Neutrophil (primary cell): ENCODE data around the gene GTF2IRD1.
"Not testable (repeated sequence)": the region's sequence is repeated elsewhere in the genome, so short reads cannot be mapped to it uniquely, and the experiment has no call there.

ENCODE experiments used
- H3K27ac ChIP-seq: fragments of 200-600 bp; sonication (generic); 2 replicates; pipeline ENCODE4 v1.5.1; 2016; ENCODE audit warnings: mild to moderate bottlenecking, moderate library complexity
- H3K27me3 ChIP-seq: fragments of 200-600 bp; sonication (generic); 2 replicates; pipeline ENCODE4 v1.6.0; 2016; ENCODE audit warnings: mild to moderate bottlenecking
- H3K36me3 ChIP-seq: fragments of 200-600 bp; sonication (generic); 2 replicates; pipeline ENCODE4 v1.5.1; 2017
- H3K4me1 ChIP-seq, 2 experiments: fragments of 200-600 bp in 1 of 2; sonication (generic) in 1 of 2; 1 replicate in 1 of 2; 2 replicates in 1 of 2; pipeline versions ENCODE4 v1.5.1 to v1.6.1; 2013 to 2016; ENCODE audit warnings: low read depth in 1 of 2, low read length in 1 of 2, mild to moderate bottlenecking in 1 of 2, moderate library complexity in 1 of 2; ENCODE audit not compliant: control insufficient read depth in 1 of 2, insufficient read depth in 1 of 2
- H3K4me3 ChIP-seq, 2 experiments: fragments of 200-600 bp in 1 of 2; sonication (generic) in 1 of 2; 1 replicate in 1 of 2; 2 replicates in 1 of 2; pipeline ENCODE4 v1.5.1; 2013 to 2016; ENCODE audit warnings: low read depth in 1 of 2, low read length in 1 of 2, mild to moderate bottlenecking in 1 of 2, moderate library complexity in 1 of 2
- H3K9me3 ChIP-seq: fragments of 200-600 bp; sonication (generic); 2 replicates; pipeline ENCODE4 v1.5.1; 2016
- CTCF ChIP-seq: fragments of 200-600 bp; sonication (generic); IDR thresholded peaks from 2 replicates; pipeline ENCODE4 v1.5.1; 2016; ENCODE audit warnings: antibody characterized with exemption

GTF2IRD1 gene

GRCh38 chr7:74428023-74428422 lies 25.7 kb upstream of the GTF2IRD1 start:
- Histone ChIP-seq H3K27me3 (no peaks in the 10 kb centered on the region), H3K36me3 (no peaks in the 10 kb centered on the region), H3K4me1 (no peaks in the 10 kb centered on the region), H3K27ac (no peak overlapping the region), H3K9me3 (no peaks in the 10 kb centered on the region), H3K4me3 (no peak overlapping the region)
- TF ChIP-seq CTCF: no peak

GRCh38 chr7:74429153-74429747 lies 24.5 kb upstream of the GTF2IRD1 start:
- no peak overlapping the region for H3K4me3 ChIP-seq
- no peaks in the 10 kb centered on the region for H3K27me3 ChIP-seq
- H3K27ac ChIP-seq: no peak overlapping the region
- H3K9me3 ChIP-seq: no peaks in the 10 kb centered on the region
- H3K36me3 ChIP-seq: no peaks in the 10 kb centered on the region
- no peak for TF ChIP-seq CTCF
- H3K4me1 ChIP-seq: no peaks in the 10 kb centered on the region

- not testable (repeated sequence) for H3K4me3 ChIP-seq, H3K9me3 ChIP-seq, H3K4me1 ChIP-seq, H3K27me3 ChIP-seq, H3K36me3 ChIP-seq, H3K27ac ChIP-seq
Measured at GRCh38 chr7:74430409-74430808, 23.3 kb upstream of the GTF2IRD1 start.

- H3K36me3 ChIP-seq: no peaks in the 10 kb centered on the region
- H3K4me3 ChIP-seq: no peak overlapping the region
- no peak overlapping the region for H3K27ac ChIP-seq
- no peak for TF ChIP-seq CTCF
- no peaks in the 10 kb centered on the region for H3K9me3 ChIP-seq
- H3K27me3 ChIP-seq: no peaks in the 10 kb centered on the region
- no peaks in the 10 kb centered on the region for H3K4me1 ChIP-seq
Measured at GRCh38 chr7:74430961-74431466, 22.7 kb upstream of the GTF2IRD1 start.

- not testable (repeated sequence) for H3K9me3 ChIP-seq, H3K27me3 ChIP-seq, H3K4me1 ChIP-seq, H3K27ac ChIP-seq, H3K4me3 ChIP-seq, H3K36me3 ChIP-seq
Measured at GRCh38 chr7:74437291-74437571, 16.5 kb upstream of the GTF2IRD1 start.

- peaks cover 6% of the 10 kb centered on the region for H3K27me3 ChIP-seq
- no peak for TF ChIP-seq CTCF
- no peak overlapping the region for H3K4me3 ChIP-seq
- no peak overlapping the region for H3K27ac ChIP-seq
- H3K36me3 ChIP-seq: no peaks in the 10 kb centered on the region
- no peaks in the 10 kb centered on the region for H3K4me1 ChIP-seq
- peaks cover 6% of the 10 kb centered on the region for H3K9me3 ChIP-seq
Measured at GRCh38 chr7:74438327-74438726, 15.4 kb upstream of the GTF2IRD1 start.

GRCh38 chr7:74439541-74439940 lies 14.2 kb upstream of the GTF2IRD1 start:
- Histone ChIP-seq H3K27me3 (peaks cover 6% of the 10 kb centered on the region), H3K36me3 (no peaks in the 10 kb centered on the region), H3K4me1 (no peaks in the 10 kb centered on the region), H3K27ac (no peak overlapping the region), H3K9me3 (peaks cover 6% of the 10 kb centered on the region), H3K4me3 (no peak overlapping the region)
- no peak for TF ChIP-seq CTCF

- H3K27ac ChIP-seq, H3K4me1 ChIP-seq, H3K9me3 ChIP-seq, H3K36me3 ChIP-seq, H3K4me3 ChIP-seq, H3K27me3 ChIP-seq: not testable (repeated sequence)
Measured at GRCh38 chr7:74440143-74440542, 13.6 kb upstream of the GTF2IRD1 start.
